ENCODE data around the gene EPB41L2.

The EPB41L2 gene

GRCh38 chr6:131023834-131024504, 39.1 kb downstream of the EPB41L2 start:
- TF ChIP-seq CTCF (IDR thresholded peaks at IDR 0.05; ENCODE audit: low read depth, low read length, missing control alignments): no peak
- Histone ChIP-seq H3K4me3 (ENCODE audit: low read depth, low read length) (no peak overlapping the region), H3K27me3 (replicated peaks) (no peaks in the 10 kb centered on the region), H3K27ac (peak overlapping the region; percentile 16), H3K36me3 (replicated peaks) (no peaks in the 10 kb centered on the region)
- in situ Hi-C loops (cut with HindIII; ENCODE audit: low pct_ligation_motif_present, low sequenced_read_pairs): no loop called here
- DNase-seq: peak; percentile 37

GRCh38 chr6:131022691-131023090, 40.4 kb downstream of the EPB41L2 start:
- Histone ChIP-seq H3K27me3 (replicated peaks) (no peaks in the 10 kb centered on the region), H3K36me3 (replicated peaks) (no peaks in the 10 kb centered on the region), H3K4me3 (ENCODE audit: low read depth, low read length) (no peak overlapping the region), H3K27ac (no peak overlapping the region)
- DNase-seq: no peak
- TF ChIP-seq CTCF (IDR thresholded peaks at IDR 0.05; ENCODE audit: low read depth, low read length, missing control alignments): no peak
- in situ Hi-C loops (cut with HindIII; ENCODE audit: low pct_ligation_motif_present, low sequenced_read_pairs): no loop called here

GRCh38 chr6:131017962-131018361, 45.1 kb downstream of the EPB41L2 start:
- TF ChIP-seq CTCF (IDR thresholded peaks at IDR 0.05; ENCODE audit: low read depth, low read length, missing control alignments): no peak
- no peak for DNase-seq
- no peak overlapping the region for H3K4me3 ChIP-seq (ENCODE audit: low read depth, low read length)
- in situ Hi-C loops (cut with HindIII; ENCODE audit: low pct_ligation_motif_present, low sequenced_read_pairs): no loop called here
- no peak overlapping the region for H3K27ac ChIP-seq
- no peaks in the 10 kb centered on the region for H3K36me3 ChIP-seq (replicated peaks)
- H3K27me3 ChIP-seq (replicated peaks): no peaks in the 10 kb centered on the region

DNA sequence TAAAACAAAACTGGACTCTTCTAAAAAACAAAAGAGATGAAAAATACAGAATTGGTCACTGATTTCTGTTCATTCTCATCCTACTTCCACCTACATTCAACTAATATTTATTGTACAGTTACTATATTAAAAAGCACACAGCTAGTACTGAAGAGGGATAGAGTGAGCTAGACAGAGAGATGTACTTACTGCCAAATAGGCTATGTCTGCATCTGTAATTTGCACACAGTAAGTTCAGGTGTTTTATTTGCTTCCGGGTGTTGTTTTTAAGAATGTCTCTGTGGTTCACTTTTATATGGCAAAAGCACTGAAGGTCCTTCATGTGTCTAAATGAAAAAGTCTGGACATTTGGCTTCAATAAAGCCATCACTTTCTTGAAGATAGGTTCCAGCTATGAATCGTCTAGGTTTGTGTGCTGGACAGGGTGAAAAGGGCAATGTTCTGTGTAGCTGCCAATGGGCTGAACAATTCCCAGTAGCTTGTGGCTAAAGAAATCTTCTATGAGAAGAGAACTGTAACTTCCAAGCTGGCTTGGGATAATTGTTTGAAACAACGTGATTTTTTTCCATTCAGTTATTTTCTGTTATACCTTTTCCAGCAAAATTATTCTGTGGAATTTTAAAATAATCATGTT, 47.3 kb downstream of the EPB41L2 start:
- peak overlapping the region; percentile 10 for H3K27ac ChIP-seq
- H3K27me3 ChIP-seq (replicated peaks): no peaks in the 10 kb centered on the region
- in situ Hi-C loops (cut with HindIII; ENCODE audit: low pct_ligation_motif_present, low sequenced_read_pairs): no loop called here
- H3K4me3 ChIP-seq (ENCODE audit: low read depth, low read length): no peak overlapping the region
- peak; percentile 62 for DNase-seq
- no peak for TF ChIP-seq CTCF (IDR thresholded peaks at IDR 0.05; ENCODE audit: low read depth, low read length, missing control alignments)
- H3K36me3 ChIP-seq (replicated peaks): no peaks in the 10 kb centered on the region

- TF ChIP-seq CTCF (IDR thresholded peaks at IDR 0.05; ENCODE audit: low read depth, low read length, missing control alignments): no peak
- no peak for DNase-seq
- in situ Hi-C loops (cut with HindIII; ENCODE audit: low pct_ligation_motif_present, low sequenced_read_pairs): no loop called here
- no peaks in the 10 kb centered on the region for H3K36me3 ChIP-seq (replicated peaks)
- H3K27ac ChIP-seq: peak overlapping the region; percentile 10
- no peak overlapping the region for H3K4me3 ChIP-seq (ENCODE audit: low read depth, low read length)
- no peaks in the 10 kb centered on the region for H3K27me3 ChIP-seq (replicated peaks)
Observed at GRCh38 chr6:131015025-131015591, 47.9 kb downstream of the EPB41L2 start.

Measured in brain microvascular endothelial cell (primary cell).